HepG2 (cell line): Measurements from ENCODE around the gene MIER2. TPM values are rescaled to one million over a fixed set of nuclear protein-coding genes. Genes with fewer than 3 reads are reported as not detected.

ENCODE experiments used
- CENPX ChIP-seq: sonication (generic); formaldehyde crosslinking; IDR thresholded peaks from 2 replicates; pipeline ENCODE4 v1.9.0; 2021; ENCODE audit warnings: mild to moderate bottlenecking, missing genetic modification reagents, moderate library complexity
- DPF2 ChIP-seq: sonication (generic); formaldehyde crosslinking; IDR thresholded peaks from 2 replicates; pipeline ENCODE4 v1.4.0; 2020; ENCODE audit warnings: mild to moderate bottlenecking, low read depth, missing genetic modification reagents, borderline replicate concordance
- DRAP1 ChIP-seq: IDR thresholded peaks from 2 replicates; pipeline ENCODE4 v1.6.1; 2016; ENCODE audit warnings: missing genetic modification reagents, missing compliant biosample characterization
- GMEB1 ChIP-seq: sonication (generic); formaldehyde crosslinking; IDR thresholded peaks from 2 replicates; pipeline ENCODE4 v1.5.1; 2020; ENCODE audit warnings: missing genetic modification reagents, mild to moderate bottlenecking, borderline replicate concordance
- SNAI1 ChIP-seq: sonication (generic); formaldehyde crosslinking; IDR thresholded peaks from 2 replicates; pipeline ENCODE4 v1.5.0; 2020; ENCODE audit warnings: mild to moderate bottlenecking, missing genetic modification reagents, borderline replicate concordance
- ZBTB26 ChIP-seq: IDR thresholded peaks from 2 replicates; pipeline ENCODE4 v1.6.1; 2016; ENCODE audit warnings: missing compliant biosample characterization, missing genetic modification reagents, borderline replicate concordance
- ZFP91 ChIP-seq: sonication (generic); formaldehyde crosslinking; IDR thresholded peaks from 2 replicates; pipeline ENCODE4 v1.9.0; 2022; ENCODE audit warnings: missing genetic modification reagents, mild to moderate bottlenecking, borderline replicate concordance
- ZNF501 ChIP-seq: sonication (generic); formaldehyde crosslinking; IDR thresholded peaks from 2 replicates; pipeline ENCODE4 v1.5.1; 2020; ENCODE audit warnings: mild to moderate bottlenecking, moderate library complexity, missing genetic modification reagents
- ZNF614 ChIP-seq: IDR thresholded peaks from 2 replicates; pipeline ENCODE4 v1.6.1; 2018; ENCODE audit warnings: missing biosample characterization, missing genetic modification reagents, inconsistent platforms, borderline replicate concordance
- ZNF710 ChIP-seq: sonication (generic); formaldehyde crosslinking; IDR thresholded peaks from 2 replicates; pipeline ENCODE4 v1.5.0; 2020; ENCODE audit warnings: mild to moderate bottlenecking, missing genetic modification reagents, borderline replicate concordance
- ZNF768 ChIP-seq: sonication (generic); formaldehyde crosslinking; IDR thresholded peaks from 2 replicates; pipeline ENCODE4 v1.4.0; 2020; ENCODE audit warnings: missing genetic modification reagents
- polyA plus RNA-seq, 8 experiments: library from polyadenylated mRNA; depleted of rRNA in 3 of 8; stranded (reverse) in 7 of 8; unstranded in 1 of 8; fragments of >200 nt; fragmentation: Illumina TruSeq in 4 of 8; extraction: Trizol in 4 of 8; gene quantifications; 2 replicates each; pipeline versions ENCODE4 v1.2.1 to v1.2.3, GENCODE V29; 2011 to 2016; ENCODE audit warnings: low read depth in 4 of 8, missing spikeins in 1 of 8, mixed read lengths in 1 of 8; ENCODE audit not compliant: insufficient read depth in 1 of 8
- total RNA-seq, 5 experiments: library from RNA; depleted of rRNA; stranded (reverse); fragments of >200 nt; fragmentation: Illumina TruSeq; extraction: Trizol; gene quantifications; 2 replicates each; pipeline ENCODE4 v1.2.3, GENCODE V29; 2016; ENCODE audit warnings: low read depth in 1 of 5

Gene MIER2
- total and polyA plus RNA-seq, 2 of the 13 experiments (the other 11 are each of a cell fraction or from before 2014, with no cell fraction given): 9.6 to 25.7 TPM

GRCh38 chr19:374183-374885 is 29.7 kb upstream of the MIER2 start (continued):
- TF ChIP-seq ZBTB26 (CRISPR knock-in tag) (no peak), ZFP91 (CRISPR knock-in tag) (no peak), ZNF768 (no peak), SNAI1 (CRISPR knock-in tag) (no peak), DRAP1 (no peak), DPF2 (no peak), CENPX (CRISPR knock-in tag) (no peak), ZNF710 (CRISPR knock-in tag) (no peak), ZNF614 (CRISPR knock-in tag) (no peak), GMEB1 (no peak), ZNF501 (CRISPR knock-in tag) (no peak)
